Hypothalamus (tissue), 51 donors: ENCODE measurements around the gene PLXNA4.

Source experiments
- DNase-seq, 51 donors: peaks; one replicate each; lab custom pipeline; 2025; lab: John Stamatoyannopoulos, UW

Gene PLXNA4

DNA sequence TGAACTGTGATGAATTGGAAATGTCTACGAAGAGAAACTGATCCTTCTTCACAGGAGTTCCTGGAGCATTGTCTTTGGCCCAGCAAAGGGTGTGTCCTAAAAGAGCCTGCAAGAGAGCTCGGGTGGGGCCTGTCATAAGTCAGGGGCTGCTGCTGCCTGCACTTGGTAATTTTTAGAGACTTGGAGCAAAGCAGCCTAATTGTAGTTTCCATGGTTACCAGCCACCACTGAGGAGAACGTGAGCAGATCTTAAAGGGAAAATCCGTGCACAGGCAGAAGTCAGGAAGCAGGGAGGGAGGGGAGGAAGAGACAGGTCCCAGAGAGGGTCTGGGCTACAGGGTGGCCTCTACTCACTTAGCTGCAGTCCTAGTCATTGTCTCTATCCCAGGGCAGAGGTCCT, 463.6 kb downstream of the PLXNA4 start:
- DNase-seq = peak in 12 of 51 donors; percentile 2 to 65 (median 12)

DNA sequence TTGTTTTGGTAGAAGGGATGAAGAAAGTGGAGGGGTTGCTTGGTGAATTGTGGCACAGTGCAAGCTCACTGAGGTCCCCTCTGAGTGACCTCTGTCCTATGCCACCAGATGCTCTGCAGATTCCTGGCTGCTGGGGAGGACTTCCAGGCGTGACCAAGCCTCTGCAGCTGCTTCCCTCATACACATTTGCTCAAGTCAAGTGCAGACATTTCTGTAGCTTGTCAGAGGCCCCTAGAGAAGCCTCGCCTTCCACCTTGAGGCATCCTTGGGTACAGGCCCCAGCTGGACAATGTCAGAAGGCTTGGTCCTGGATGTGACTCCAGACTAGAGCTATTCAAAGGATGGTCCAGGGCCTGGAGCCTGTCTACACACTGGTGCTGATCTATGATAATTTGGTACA, 464.2 kb downstream of the PLXNA4 start:
- DNase-seq = no peak

DNA sequence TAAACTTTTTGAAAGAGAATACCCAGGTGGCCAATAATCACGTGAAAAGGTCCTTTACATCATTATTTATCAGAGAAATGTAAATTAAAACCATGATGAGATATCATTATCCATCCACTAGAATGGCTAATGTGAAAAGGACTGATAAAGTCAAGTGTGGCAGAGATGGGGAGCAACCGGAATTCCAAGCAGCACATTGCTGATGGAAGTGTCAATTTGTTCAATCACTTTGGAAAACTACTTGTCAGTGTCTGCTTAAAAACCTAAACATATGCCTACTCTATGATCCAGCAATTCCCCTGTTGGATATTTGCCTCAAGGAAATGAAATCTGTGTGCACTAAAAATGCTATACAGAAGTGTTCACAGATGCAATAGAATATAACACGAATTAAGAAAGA, 465.6 kb downstream of the PLXNA4 start:
- no peak for DNase-seq

DNA sequence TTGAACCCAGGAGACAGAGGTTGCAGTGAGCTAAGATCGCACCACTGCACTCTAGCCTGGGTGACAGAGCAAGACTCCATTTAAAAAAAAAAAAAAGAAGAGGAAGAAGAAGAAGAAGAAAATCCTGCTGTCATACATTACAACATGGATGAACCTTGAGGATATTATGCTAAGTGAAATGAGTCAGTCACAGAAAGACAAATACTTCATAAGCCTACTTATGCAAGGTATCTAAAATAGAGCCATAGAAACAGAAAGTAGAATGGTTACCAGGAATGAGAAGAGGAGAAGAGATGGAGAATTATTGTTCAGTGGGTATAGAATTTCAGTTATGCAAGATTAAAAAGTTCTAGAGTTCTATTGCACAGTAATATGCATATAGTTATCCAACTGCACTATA, 466.5 kb downstream of the PLXNA4 start:
- no peak for DNase-seq

DNA sequence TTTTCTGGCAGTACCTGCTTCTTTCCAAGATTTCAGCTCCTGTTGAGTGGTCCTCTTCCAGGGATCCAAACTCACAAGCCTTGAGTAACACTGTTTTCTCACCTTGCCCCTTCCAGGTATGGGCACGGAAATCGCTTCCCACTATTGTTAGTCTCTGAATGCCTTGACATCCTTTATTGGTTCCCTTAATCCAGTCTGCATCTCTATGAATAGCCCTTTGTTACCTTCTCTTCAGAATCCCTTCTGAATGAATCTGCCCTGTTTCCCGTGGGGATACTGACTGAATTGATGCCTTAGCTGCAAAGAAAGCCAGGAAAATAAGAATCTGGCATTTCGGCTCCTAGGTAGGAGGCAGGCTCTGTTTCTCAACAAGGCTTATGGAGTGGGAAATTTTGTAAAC, 467.7 kb downstream of the PLXNA4 start:
- DNase-seq = no peak

DNA sequence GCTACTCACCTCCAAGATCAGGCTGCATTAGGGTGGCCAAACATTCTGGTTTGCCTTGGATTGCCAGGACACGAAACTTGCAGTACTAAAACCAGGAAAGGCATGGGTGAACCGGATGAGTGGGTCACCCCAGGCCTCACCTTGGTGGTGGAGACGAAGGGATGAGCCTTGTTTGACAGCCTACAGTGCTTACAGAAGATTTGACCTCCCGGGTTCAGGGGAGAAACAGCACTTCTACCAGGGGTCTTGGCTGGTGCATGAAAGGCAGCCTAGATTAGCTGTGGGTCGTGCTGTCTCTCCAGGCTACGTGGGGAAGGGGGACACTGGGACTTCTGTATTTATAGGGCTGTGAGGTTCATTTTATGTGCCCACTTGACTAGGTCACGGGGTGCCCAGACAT, 469.8 kb downstream of the PLXNA4 start:
- no peak for DNase-seq

DNA sequence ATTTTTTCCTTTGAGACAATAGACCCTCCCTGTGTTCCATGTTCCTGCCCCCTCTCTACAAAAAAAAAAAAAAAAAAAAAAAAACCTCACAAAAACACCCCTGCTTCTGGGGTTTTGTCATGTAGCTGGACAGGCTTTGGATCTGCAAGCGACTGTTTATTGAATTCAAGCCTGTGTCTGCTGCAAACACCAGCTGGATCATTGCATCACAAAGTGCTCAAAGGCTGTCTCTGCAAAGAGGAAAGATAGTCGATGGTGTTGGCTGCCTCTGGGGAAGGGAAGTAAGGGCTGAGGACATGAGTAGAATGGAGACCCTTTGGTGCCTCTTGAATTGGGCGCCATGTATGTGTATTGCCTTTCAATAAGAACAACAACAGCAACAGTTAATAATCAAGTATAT, 471.2 kb downstream of the PLXNA4 start:
- no peak for DNase-seq

DNA sequence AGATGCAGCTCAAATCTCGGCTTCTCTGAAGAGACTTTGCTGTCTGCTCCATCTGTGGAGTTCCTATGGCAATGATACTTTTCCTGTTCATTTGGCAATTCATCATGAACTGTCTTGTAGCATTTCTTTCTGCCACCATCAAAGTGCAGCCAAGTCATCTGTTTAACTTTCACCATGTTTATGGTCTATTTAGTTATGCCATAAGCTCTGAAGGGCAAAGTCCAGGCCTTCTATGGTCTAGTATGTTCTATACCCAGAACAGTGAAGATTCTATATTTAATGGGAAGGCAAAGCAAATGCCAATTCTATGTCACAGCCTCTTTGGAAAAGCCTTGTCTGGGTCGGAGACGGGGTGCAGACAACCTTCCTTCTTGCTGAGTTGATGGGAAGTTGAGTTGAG, 472.6 kb downstream of the PLXNA4 start:
- DNase-seq = no peak

DNA sequence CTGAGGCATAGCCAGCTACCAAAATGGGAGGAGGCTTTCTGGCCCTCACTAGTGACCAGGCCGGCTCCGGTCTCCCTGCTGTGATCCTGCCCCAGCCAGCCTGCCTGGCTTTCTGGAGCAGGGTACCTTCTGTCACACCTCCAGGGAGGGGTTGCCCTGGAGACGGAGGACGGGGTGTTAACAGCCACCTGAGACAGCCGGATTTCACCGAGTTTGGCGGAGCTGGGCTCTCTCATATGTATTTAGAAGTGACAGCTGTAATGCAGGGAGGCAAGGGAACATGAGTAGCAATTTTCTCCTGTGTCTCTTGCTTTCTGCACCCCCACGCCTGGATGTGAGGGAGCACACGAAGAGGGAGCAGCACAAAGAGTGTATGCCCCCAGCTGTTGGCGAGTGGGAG, 473.3 kb downstream of the PLXNA4 start:
- DNase-seq = no peak

DNA sequence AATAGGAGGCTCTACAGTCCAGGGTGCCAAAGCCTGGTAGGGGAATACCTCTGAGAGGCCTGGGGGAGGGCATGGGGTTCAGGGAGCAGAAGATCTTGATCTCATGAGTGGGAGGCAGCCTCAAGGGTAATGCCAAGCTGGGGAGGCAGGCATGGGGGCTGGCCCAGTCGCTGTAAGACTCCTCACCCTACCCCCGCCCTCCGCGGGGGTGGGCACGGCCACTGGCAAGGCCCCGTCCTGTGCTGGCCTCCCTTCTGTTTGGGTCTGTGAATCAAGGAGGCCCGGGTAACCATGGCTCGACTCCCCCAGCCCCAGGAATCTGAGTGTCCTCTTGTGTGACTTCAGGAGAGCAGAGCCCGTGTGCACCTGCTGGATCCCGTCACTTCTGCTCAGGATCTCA, 473.9 kb downstream of the PLXNA4 start:
- no peak for DNase-seq

DNA sequence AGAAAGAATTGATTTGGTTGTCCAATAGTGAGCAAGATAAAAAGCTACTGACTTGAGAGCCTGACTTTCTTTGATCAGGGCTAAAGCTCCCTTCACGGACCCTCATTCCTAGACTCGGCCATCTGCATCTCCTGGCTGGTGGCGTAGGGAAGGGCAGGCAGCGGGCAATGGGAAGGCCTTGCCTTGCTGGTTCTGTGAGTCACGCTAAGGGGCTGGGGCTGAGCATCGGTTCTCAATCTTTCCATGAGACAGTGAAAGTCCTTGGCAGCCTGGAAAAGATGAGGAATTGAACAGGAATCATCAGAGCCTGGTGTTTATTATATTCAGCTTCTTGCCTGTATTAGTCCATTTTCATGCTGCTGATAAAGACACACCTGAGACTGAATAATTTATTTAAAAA, 475.3 kb downstream of the PLXNA4 start:
- DNase-seq = no peak

DNA sequence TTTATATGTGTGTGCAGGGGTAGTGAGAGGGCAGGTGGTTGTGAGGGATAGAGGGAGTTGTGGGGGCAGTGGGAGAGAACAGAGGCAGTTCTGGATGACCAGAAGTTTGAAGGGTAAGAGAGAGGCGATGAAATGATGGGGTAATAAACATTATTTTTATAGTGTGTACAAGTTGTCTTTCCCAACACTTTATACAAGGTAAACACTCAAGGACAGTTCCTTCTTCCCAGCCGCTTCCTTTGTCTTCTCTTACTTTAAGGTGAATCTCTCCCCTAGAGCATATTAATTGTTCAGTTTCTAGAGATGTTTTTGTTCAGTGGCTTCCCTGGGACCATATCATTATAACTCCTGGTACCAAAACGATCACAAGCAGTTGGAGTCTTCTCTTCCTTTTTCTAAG, 475.8 kb downstream of the PLXNA4 start:
- no peak for DNase-seq

DNA sequence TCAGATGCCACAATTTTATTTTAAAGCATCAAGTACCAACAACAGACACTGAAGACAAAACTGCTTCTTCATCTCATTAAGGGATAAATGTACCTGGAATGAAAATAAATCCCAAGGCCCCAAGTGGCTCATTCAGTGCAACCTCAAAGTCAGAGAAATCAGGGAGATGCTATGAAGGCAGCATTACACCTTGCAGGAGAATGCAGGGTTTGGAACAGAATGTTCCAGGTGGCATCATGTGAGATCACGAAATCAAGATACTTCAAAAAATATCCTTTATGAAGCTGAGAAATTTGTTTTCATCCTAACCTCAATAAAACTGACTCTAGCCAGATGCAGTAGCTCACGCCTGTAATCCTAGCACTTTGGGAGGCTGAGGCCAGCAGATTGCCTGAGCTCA, 477.1 kb downstream of the PLXNA4 start:
- DNase-seq = no peak

DNA sequence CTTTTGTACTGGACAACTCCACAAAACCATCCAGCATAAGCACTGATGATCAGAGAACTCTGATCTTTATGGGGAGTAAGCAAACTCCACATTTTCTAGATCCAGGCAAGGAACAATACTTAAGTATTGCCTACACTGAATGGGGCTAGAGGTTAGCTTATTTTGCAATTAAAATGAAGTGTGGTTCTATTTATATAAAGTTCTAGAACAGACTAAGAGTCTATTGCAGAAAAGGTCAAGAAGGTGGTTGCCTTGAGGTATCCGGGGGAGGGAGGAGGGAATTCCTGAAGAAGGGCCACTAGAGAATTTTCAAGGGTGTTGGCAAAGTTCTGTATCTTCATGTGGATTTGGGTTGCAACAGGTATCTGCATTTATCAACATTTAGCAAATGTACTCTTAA, 477.9 kb downstream of the PLXNA4 start:
- DNase-seq = no peak

DNA sequence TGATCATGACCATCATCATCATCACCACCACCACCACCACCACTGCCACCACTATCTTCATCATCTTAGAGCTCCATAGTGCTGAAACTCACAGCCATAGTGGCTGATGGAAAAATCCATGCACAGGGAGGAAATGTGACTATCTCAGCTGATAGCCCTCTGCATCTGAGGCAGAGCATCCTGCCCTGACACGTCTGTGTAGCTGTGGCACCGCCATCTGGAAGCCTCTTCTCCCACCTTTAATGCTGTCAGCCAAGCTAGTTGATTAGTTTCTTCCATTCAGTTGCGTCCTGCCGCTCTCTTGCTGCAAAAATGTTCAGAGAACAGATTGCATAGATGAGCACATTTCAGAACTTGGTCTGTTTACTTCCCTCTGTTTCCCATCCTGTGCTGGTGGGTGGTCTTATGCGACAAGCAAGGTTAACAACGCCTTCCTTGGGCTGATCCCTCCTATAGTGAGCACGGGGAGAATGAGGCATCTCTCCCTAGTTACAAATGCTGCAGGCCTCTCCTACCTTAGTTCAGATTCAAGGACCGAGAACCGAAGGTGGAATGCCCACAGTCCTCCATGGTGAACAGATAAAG, 478.6 kb downstream of the PLXNA4 start:
- DNase-seq = no peak

DNA sequence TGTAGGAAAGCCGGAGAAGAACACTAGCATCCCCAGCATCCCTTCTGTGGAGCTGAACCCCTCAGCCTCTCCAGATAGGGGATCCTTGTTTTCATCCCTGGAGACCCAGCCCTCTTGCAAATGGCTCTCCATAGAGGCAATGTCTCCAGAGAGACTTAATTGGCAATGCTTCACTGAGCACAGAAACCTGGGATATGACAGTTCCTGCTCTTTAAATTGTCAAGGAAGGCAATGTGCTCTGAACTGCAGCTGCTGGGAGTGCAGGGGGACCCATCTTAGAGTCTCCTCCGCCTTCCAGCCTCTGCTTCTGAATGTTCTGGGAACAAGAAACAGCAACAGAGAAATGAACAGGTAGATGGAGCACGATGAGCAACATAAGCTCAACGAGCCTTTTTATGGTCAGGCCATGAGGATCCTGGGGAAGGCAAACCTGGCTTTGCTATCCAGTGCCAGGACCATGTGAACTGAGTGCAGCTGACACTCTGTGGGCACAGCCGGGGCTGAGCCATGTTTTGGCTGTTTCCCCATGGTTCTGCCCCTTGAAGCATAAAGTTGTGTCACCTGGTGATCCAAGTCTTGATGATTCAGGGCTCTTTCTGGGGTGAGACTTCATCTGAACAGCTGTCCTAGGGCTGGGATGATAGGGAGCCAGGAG, 481.0 kb downstream of the PLXNA4 start:
- DNase-seq = no peak

DNA sequence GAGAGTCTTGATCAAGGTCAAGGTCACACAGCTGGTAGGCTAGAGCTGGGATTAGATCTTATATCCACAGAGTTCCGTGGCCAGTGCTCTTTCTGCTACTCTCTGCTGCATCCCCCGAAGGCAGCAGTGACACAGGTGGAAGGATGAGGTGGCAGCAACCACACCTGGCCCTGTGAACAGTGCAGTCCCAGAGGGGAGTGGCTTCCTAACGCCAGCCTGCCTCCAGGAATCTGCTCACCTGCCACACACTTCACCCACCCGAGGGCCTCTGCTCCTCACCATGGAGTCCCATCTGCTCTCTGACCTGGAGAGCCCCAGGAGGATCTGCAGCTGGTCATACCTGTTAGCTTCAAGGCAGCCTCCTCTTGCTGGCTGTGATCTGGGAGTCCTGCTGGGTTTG, 484.2 kb downstream of the PLXNA4 start:
- DNase-seq = no peak

DNA sequence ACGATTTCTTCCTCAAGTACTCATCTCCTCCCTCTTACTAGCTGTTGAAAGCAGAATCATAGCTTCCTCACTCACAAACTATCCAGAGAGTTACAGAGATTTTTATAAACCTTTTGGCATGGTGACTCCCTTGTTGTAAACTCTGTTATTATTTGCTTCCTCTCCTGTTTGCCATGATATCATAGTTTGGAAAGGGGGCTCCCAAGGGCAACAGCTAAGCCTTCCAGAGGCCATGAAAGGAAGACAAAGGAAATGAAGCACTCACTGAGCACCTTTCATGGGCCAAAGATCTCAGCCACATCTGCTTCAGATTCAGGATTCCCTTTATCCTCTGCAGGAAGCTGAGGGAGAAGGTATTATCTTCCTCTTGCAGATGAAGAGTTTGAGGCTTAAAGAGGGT, 484.6 kb downstream of the PLXNA4 start:
- no peak for DNase-seq

DNA sequence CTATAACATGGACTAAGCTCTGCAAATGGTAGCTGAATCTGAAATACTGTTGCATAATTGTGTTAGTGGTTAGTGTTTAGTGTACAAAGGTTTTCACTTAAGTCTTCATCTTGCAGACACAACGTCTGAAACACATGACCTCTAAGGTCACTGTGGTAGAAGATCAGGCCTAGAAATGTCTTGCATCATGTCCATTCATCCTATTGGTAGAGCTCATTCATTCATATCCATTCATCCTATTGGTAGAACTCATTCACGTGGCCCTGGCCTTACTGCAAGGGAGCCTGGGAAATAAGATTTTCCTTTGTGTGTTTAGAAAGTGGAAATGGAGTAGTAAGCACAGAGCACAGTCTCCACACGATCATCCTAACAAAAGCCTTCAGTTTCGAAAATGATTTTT, 485.8 kb downstream of the PLXNA4 start:
- no peak for DNase-seq

DNA sequence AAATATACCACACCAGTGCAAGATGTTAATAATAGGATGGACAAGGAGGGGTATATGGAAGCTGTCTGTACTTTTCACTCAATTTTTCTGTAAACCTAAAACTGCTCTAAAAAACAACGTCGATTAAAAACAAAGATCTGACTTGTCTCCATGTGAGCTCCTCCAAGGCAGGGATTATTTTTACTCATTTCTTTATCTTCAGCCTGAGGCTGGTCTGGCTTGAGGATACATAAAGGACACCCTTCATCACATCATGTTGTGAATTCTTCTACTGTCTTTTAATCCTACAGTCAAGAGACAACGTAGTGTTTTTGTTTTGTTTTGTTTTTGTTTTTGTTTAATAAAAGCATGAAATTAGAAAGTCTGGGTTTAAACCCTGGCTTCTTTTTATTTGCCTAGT, 486.9 kb downstream of the PLXNA4 start:
- DNase-seq = no peak

DNA sequence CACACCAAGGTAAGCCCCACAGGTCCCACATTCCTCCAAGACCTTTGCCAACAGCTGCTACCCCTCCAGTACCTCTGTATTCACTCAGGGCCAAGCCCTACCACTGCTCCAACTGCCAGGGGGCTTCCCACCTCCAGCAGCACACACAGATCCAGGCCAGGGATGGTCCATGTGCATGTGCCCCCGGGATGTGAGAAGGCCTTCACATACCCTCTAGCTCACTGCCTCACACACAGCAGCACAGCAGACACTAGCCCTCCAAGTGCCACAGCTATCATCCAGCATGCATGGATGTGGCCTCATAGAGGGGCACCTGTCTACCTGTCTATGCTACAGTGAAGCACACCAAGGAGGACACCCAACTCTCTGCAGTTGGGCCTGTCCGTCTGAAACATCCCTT, 488.8 kb downstream of the PLXNA4 start:
- DNase-seq = no peak

DNA sequence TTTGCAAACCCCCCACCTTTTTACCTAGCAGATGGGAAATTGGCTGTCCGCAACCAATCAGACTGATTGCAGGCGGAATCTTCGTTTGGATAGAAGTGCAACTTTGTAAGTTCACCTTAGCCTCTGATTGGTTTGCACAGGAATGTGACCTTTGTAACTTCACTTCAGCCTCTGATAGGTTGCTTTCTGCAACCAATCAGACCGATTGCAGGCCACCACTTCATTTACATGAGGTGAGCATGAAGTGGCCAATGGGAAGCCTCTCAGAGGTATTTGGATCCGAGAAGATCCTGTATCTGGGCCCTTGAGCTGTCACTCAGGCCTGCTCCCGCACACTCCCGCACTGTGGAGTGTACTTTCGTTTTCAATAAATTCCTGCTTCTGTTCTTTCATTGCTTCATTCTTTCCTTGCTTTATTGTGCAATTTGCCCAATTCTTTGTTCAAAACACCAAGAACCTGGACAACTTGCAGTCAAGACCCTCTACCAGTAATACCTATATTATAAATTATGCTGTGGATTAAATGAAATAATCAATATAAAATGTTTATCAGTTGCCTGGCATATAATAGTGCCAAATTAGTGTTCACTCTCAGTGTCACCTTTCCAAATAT, 491.4 kb downstream of the PLXNA4 start:
- DNase-seq = no peak
